HG02610 (cell line): ENCODE results near the gene NCAM2.
A peak's percentile ranks its signal among the peaks of the same experiment; 100 is the strongest.
"Not testable (repeated sequence)": the region's sequence is repeated elsewhere in the genome, so short reads cannot be mapped to it uniquely, and the experiment has no call there.

Experiments used
- ATAC-seq: cut with Tn5 transposase; IDR thresholded peaks from one replicate; pipeline ENCODE4 v1.9.1; 2021; ENCODE audit warnings: mild to moderate bottlenecking, moderate library complexity; ENCODE audit not compliant: unreplicated experiment

The NCAM2 gene

GRCh38 chr21:21291883-21292569, 293.8 kb downstream of the NCAM2 start:
- no peak for ATAC-seq

- no peak for ATAC-seq
Measured at GRCh38 chr21:21295303-21295702, 297.1 kb downstream of the NCAM2 start.

GRCh38 chr21:21297211-21297610, 299.0 kb downstream of the NCAM2 start:
- no peak for ATAC-seq

GRCh38 chr21:21301013-21301412, 302.8 kb downstream of the NCAM2 start:
- no peak for ATAC-seq

- ATAC-seq = no peak
Measured at GRCh38 chr21:21309510-21309909, 311.3 kb downstream of the NCAM2 start.

- no peak for ATAC-seq
Measured at GRCh38 chr21:21324297-21324696, 326.1 kb downstream of the NCAM2 start.

- no peak for ATAC-seq
Measured at GRCh38 chr21:21332492-21332891, 334.3 kb downstream of the NCAM2 start.

GRCh38 chr21:21341041-21341440, 342.8 kb downstream of the NCAM2 start:
- ATAC-seq = no peak

- ATAC-seq = no peak
Measured at GRCh38 chr21:21345296-21345695, 347.1 kb downstream of the NCAM2 start.

- ATAC-seq = no peak
Measured at GRCh38 chr21:21345872-21346271, 347.7 kb downstream of the NCAM2 start.

- ATAC-seq = no peak
Measured at GRCh38 chr21:21366277-21366676, 368.1 kb downstream of the NCAM2 start.

- no peak for ATAC-seq
Measured at GRCh38 chr21:21367583-21367982, 369.4 kb downstream of the NCAM2 start.

GRCh38 chr21:21373969-21374368, 375.8 kb downstream of the NCAM2 start:
- no peak for ATAC-seq

- ATAC-seq = no peak
Measured at GRCh38 chr21:21383126-21383525, 384.9 kb downstream of the NCAM2 start.

GRCh38 chr21:21384977-21385376, 386.8 kb downstream of the NCAM2 start:
- ATAC-seq = no peak

- ATAC-seq = no peak
Measured at GRCh38 chr21:21385404-21385803, 387.2 kb downstream of the NCAM2 start.

GRCh38 chr21:21387916-21388315, 389.7 kb downstream of the NCAM2 start:
- ATAC-seq = no peak

- ATAC-seq = no peak
Measured at GRCh38 chr21:21394064-21394463, 395.9 kb downstream of the NCAM2 start.

GRCh38 chr21:21396424-21396823, 398.2 kb downstream of the NCAM2 start:
- ATAC-seq = no peak

GRCh38 chr21:21397464-21397863, 399.3 kb downstream of the NCAM2 start:
- no peak for ATAC-seq

- no peak for ATAC-seq
Measured at GRCh38 chr21:21401444-21401843, 403.2 kb downstream of the NCAM2 start.

GRCh38 chr21:21402187-21402586, 404.0 kb downstream of the NCAM2 start:
- not testable (repeated sequence) for ATAC-seq

- peak; percentile 70 for ATAC-seq
Measured at GRCh38 chr21:21404261-21404660, 406.1 kb downstream of the NCAM2 start.
